HG02759 (cell line): ENCODE results near the gene SLC22A8.
"Not testable (repeated sequence)": the region's sequence is repeated elsewhere in the genome, so short reads cannot be mapped to it uniquely, and the experiment has no call there.

Experiments
- ATAC-seq: cut with Tn5 transposase; IDR thresholded peaks from one replicate; pipeline ENCODE4 v1.9.1; 2021; ENCODE audit warnings: mild to moderate bottlenecking, moderate library complexity; ENCODE audit not compliant: unreplicated experiment

The SLC22A8 gene

GRCh38 chr11:63015521-63016215 lies at the start of gene SLC22A8:
SLC22A8 (minus strand) TSS chr11:63015841; CDS start chr11:63014958, 883 bp downstream.
- ATAC-seq, result no peak

GRCh38 chr11:63046203-63046602 lies 30.6 kb upstream of the SLC22A8 start:
- not testable (repeated sequence) for ATAC-seq

GRCh38 chr11:63042596-63042995 lies 27.0 kb upstream of the SLC22A8 start:
- no peak for ATAC-seq

- ATAC-seq, result no peak
Measured at GRCh38 chr11:63032457-63032856, 16.8 kb upstream of the SLC22A8 start.

- ATAC-seq, result no peak
Measured at GRCh38 chr11:63023841-63024648, 8.4 kb upstream of the SLC22A8 start.

GRCh38 chr11:63023222-63023814 lies 7.7 kb upstream of the SLC22A8 start:
- ATAC-seq, result no peak

GRCh38 chr11:63022441-63022840 lies 6.8 kb upstream of the SLC22A8 start:
- no peak for ATAC-seq

GRCh38 chr11:63020671-63021291 lies 5.1 kb upstream of the SLC22A8 start:
- ATAC-seq, result no peak

GRCh38 chr11:63019506-63019905 lies 3.9 kb upstream of the SLC22A8 start:
- ATAC-seq, result no peak

- no peak for ATAC-seq
Measured at GRCh38 chr11:63017306-63017974, 1.8 kb upstream of the SLC22A8 start.

- no peak for ATAC-seq
Measured at GRCh38 chr11:63014408-63015055, 1.1 kb downstream of the SLC22A8 start.

- ATAC-seq, result no peak
Measured at GRCh38 chr11:63012839-63013238, 2.8 kb downstream of the SLC22A8 start.

- no peak for ATAC-seq
Measured at GRCh38 chr11:63012430-63012829, 3.2 kb downstream of the SLC22A8 start.

GRCh38 chr11:63010934-63011439 lies 4.7 kb downstream of the SLC22A8 start:
- no peak for ATAC-seq

GRCh38 chr11:63007920-63008319 lies 7.7 kb downstream of the SLC22A8 start:
- no peak for ATAC-seq

- ATAC-seq, result no peak
Measured at GRCh38 chr11:63001456-63001855, 14.2 kb downstream of the SLC22A8 start.

- no peak for ATAC-seq
Measured at GRCh38 chr11:62999649-63000048, 16.0 kb downstream of the SLC22A8 start.

GRCh38 chr11:62999156-62999555 lies 16.5 kb downstream of the SLC22A8 start:
- no peak for ATAC-seq

GRCh38 chr11:62996271-62996670 lies 19.4 kb downstream of the SLC22A8 start:
- ATAC-seq, result no peak

GRCh38 chr11:62994775-62995174 lies 20.9 kb downstream of the SLC22A8 start:
- no peak for ATAC-seq
